NCI-H2227 (cell line): Measurements from ENCODE around the gene ETS1.

ENCODE experiments used
- DNase-seq: peaks from one replicate; lab custom pipeline; 2025; ENCODE audit not compliant: unreplicated experiment; lab: John Stamatoyannopoulos, UW

ETS1 gene

GRCh38 chr11:128505449-128506065 lies 81.8 kb downstream of the ETS1 start:
- no peak for DNase-seq

GRCh38 chr11:128504486-128504885 lies 82.9 kb downstream of the ETS1 start:
- no peak for DNase-seq

- no peak for DNase-seq
Observed at GRCh38 chr11:128503245-128503991, 83.9 kb downstream of the ETS1 start.

- DNase-seq, result no peak
Observed at GRCh38 chr11:128502726-128503125, 84.6 kb downstream of the ETS1 start.

- no peak for DNase-seq
Observed at GRCh38 chr11:128501632-128502549, 85.5 kb downstream of the ETS1 start.

GRCh38 chr11:128501008-128501407 lies 86.3 kb downstream of the ETS1 start:
- DNase-seq, result no peak

GRCh38 chr11:128500493-128500892 lies 86.9 kb downstream of the ETS1 start:
- DNase-seq, result no peak

- DNase-seq, result no peak
Observed at GRCh38 chr11:128499613-128500253, 87.6 kb downstream of the ETS1 start.

GRCh38 chr11:128498721-128499245 lies 88.6 kb downstream of the ETS1 start:
- no peak for DNase-seq

- DNase-seq, result no peak
Observed at GRCh38 chr11:128497776-128498095, 89.6 kb downstream of the ETS1 start.

GRCh38 chr11:128497061-128497775 lies 90.1 kb downstream of the ETS1 start:
- DNase-seq, result no peak

- no peak for DNase-seq
Observed at GRCh38 chr11:128496692-128497060, 90.7 kb downstream of the ETS1 start.

GRCh38 chr11:128496249-128496648 lies 91.1 kb downstream of the ETS1 start:
- no peak for DNase-seq

- no peak for DNase-seq
Observed at GRCh38 chr11:128494418-128495332, 92.7 kb downstream of the ETS1 start.

- DNase-seq, result no peak
Observed at GRCh38 chr11:128493570-128493965, 93.8 kb downstream of the ETS1 start.

- no peak for DNase-seq
Observed at GRCh38 chr11:128492903-128493569, 94.3 kb downstream of the ETS1 start.

- no peak for DNase-seq
Observed at GRCh38 chr11:128492461-128492860, 94.9 kb downstream of the ETS1 start.

- DNase-seq, result no peak
Observed at GRCh38 chr11:128491195-128491936, 96.0 kb downstream of the ETS1 start.
